ENCODE measurements around the gene MPPE1.

MPPE1 gene

DNA sequence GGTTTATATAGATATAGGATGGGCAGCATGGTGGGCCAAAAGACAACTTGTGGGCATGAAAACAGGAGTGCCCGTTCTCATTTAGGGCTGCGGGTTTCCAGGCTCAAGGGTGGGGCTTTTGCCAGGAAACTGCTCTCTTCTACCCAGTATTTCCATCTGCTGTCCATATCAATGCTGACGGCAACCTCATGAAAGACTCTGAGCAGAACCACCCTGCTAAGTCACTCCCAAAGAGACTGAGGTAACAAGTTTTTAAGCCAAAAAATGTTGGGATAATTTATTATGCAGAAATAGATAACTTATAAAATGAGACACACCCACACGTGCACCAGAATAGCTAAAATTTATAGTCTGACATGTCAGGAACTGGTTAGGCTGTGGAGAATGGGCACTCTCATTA, 36.1 kb upstream of the MPPE1 start:
- H3K4me3 ChIP-seq (replicated peaks; ENCODE audit: low read depth, low read length), result no peak overlapping the region
- DNase-seq (ENCODE audit: low read depth), result no peak
- TF ChIP-seq, protein P1, sequence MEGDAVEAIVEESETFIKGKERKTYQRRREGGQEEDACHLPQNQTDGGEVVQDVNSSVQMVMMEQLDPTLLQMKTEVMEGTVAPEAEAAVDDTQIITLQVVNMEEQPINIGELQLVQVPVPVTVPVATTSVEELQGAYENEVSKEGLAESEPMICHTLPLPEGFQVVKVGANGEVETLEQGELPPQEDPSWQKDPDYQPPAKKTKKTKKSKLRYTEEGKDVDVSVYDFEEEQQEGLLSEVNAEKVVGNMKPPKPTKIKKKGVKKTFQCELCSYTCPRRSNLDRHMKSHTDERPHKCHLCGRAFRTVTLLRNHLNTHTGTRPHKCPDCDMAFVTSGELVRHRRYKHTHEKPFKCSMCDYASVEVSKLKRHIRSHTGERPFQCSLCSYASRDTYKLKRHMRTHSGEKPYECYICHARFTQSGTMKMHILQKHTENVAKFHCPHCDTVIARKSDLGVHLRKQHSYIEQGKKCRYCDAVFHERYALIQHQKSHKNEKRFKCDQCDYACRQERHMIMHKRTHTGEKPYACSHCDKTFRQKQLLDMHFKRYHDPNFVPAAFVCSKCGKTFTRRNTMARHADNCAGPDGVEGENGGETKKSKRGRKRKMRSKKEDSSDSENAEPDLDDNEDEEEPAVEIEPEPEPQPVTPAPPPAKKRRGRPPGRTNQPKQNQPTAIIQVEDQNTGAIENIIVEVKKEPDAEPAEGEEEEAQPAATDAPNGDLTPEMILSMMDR (IDR thresholded peaks at IDR 0.05; ENCODE audit: low read length, missing control alignments), result no peak

DNA sequence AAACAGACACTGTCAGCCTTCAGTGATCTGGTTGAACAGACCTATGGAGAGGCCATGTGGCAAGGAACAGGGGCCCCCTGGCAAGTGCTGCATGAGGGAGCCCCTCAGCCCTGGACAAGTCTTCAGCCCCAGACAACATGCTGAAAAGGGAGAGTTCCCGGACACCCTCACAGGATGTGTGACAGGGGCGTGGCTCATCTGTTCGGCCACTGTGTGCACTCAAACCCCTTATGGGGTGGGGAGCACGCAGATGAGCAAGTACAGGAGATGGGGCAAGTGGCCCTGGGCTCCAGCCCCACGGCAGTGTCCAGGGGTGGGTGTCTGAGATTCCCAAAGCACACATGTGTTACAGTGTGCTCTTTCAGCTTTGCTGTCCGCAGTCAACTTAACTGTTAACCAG, 35.4 kb upstream of the MPPE1 start:
- H3K4me3 ChIP-seq (replicated peaks; ENCODE audit: low read depth, low read length), result no peak overlapping the region
- TF ChIP-seq, protein P1 (IDR thresholded peaks at IDR 0.05; ENCODE audit: low read length, missing control alignments), result no peak
- DNase-seq (ENCODE audit: low read depth), result no peak

- DNase-seq (ENCODE audit: low read depth), result no peak
- no peak overlapping the region for H3K4me3 ChIP-seq (replicated peaks; ENCODE audit: low read depth, low read length)
- TF ChIP-seq, protein P1 (IDR thresholded peaks at IDR 0.05; ENCODE audit: low read length, missing control alignments), result no peak
These were observed 32.8 kb upstream of the MPPE1 start for GRCh38 chr18:11940956-11941355.

- TF ChIP-seq, protein P1 (IDR thresholded peaks at IDR 0.05; ENCODE audit: low read length, missing control alignments), result peak; percentile 74
- peak; percentile 77 for DNase-seq (ENCODE audit: low read depth)
- H3K4me3 ChIP-seq (replicated peaks; ENCODE audit: low read depth, low read length), result no peak overlapping the region
These were observed 29.9 kb upstream of the MPPE1 start for GRCh38 chr18:11937874-11938478.

DNA sequence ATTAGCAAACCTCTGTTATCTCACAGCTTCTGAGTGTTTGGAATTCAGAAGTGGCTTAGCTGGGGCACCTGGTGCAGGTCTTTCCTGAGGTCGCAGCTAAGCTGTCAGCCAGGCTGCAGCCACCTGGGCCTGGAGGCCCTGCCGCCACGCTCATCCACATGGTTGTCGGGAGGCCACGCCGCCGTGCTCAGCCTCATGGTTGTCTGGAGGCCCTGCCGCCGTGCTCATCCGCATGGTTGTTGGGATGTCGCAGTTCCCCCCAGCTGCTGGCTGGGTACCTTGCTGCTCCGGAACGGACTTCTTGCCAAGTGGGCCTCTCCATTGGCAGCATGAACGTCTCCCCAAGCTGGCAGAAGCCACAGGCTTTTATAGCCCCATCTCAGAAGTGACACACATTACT, 24.3 kb upstream of the MPPE1 start:
- TF ChIP-seq, protein P1 (IDR thresholded peaks at IDR 0.05; ENCODE audit: low read length, missing control alignments), result no peak
- DNase-seq (ENCODE audit: low read depth), result no peak
- no peak overlapping the region for H3K4me3 ChIP-seq (replicated peaks; ENCODE audit: low read depth, low read length)

DNA sequence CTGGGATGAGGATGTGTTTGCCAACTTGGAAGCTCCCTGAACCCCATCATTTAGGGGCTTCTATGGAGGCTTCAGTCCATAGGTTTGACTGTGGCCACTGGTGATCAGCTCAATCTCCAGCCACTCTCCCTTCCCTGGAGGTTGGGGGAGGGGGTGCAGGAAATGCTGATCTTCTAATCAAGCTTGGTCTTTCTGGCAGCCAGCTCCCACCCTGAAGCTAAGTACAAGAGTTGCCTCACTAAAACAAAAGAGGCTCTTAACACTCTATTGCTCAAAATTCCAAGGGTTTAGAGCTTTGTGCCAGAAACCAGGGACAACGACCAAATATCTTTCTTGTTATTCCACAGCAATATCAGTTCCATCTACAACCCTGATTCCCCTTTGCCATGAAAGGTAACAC, 19.4 kb upstream of the MPPE1 start:
- H3K4me3 ChIP-seq (replicated peaks; ENCODE audit: low read depth, low read length), result no peak overlapping the region
- TF ChIP-seq, protein P1 (IDR thresholded peaks at IDR 0.05; ENCODE audit: low read length, missing control alignments), result no peak

DNA sequence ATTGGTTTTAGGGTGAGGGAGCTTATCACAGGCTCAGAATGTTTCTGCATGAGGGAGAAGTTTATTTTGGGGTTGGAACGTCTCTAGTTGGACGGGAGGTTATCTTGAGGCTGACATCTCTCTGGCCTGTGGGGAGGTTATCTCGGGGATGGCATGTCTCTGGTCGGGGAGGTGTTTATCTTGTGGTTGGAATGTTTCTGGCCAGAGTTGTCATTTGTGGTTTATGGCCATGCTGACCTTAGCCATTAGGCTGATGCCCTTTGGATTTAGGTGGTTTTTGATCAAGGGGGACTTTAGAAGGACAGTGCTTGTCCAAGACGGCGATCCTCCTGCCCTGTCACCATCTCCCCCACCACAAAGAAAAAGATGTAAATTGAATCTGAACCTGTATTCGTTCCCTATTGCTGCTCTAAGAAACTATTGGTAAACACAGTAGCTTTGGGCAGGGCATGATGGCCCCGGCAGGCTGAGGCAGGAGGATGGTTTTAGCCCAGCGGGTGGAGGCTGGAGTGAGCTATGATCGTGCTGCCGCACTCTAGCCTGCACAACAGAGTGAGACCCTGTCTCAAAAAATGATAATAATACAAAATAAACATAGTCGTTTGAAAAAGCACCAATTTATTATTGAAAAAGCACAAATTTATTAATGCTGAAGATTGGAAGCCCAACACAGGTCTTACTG, 17.8 kb upstream of the MPPE1 start:
- DNase-seq (ENCODE audit: low read depth), result no peak
- H3K4me3 ChIP-seq (replicated peaks; ENCODE audit: low read depth, low read length), result no peak overlapping the region
- TF ChIP-seq, protein P1 (IDR thresholded peaks at IDR 0.05; ENCODE audit: low read length, missing control alignments), result no peak

More for the DNA sequence above, 19.4 kb upstream of the MPPE1 start:
- DNase-seq (ENCODE audit: low read depth), result peak; percentile 28

Measured in fibroblast of pulmonary artery (primary cell).